Activated T-cell treated with anti-CD3 and anti-CD28 coated beads, Interleukin-2, amount 50 U/mL, for 4 hours (primary cell): ENCODE data around the gene LATS1. TPM values are rescaled to one million over a fixed set of nuclear protein-coding genes. Genes with fewer than 3 reads are reported as not detected.
"Not testable (repeated sequence)": the region's sequence is repeated elsewhere in the genome, so short reads cannot be mapped to it uniquely, and the experiment has no call there.

Source experiments
- ATAC-seq, 2 donors: fragments of 200-7000 bp; cut with Tn5 transposase; one replicate each; pipeline ENCODE4 v1.10.0; 2021
- DNase-seq: peaks from one replicate; pipeline ENCODE4 v3.0.0-alpha.2; 2020
- H3K27me3 Mint-ChIP-seq: one replicate; pipeline ENCODE4 v1.8.0; 2021; ENCODE audit warnings: low read depth, mixed read lengths
- H3K36me3 Mint-ChIP-seq: one replicate; pipeline ENCODE4 v1.8.0; 2022; ENCODE audit warnings: mixed read lengths; ENCODE audit not compliant: insufficient read depth
- H3K4me1 Mint-ChIP-seq: one replicate; pipeline ENCODE4 v1.8.0; 2021; ENCODE audit warnings: low read depth, mixed read lengths
- H3K4me3 Mint-ChIP-seq: one replicate; pipeline ENCODE4 v1.8.0; 2021; ENCODE audit warnings: mild to moderate bottlenecking, moderate library complexity, mixed read lengths
- H3K9me3 Mint-ChIP-seq: one replicate; pipeline ENCODE4 v1.8.0; 2021; ENCODE audit warnings: mixed read lengths
- total RNA-seq, 3 donors: library from RNA; stranded (reverse); gene quantifications; one replicate each; pipeline ENCODE4 v1.2.1, GENCODE V29; 2021

LATS1 gene
- total RNA-seq, 3 donors from 2014 or later = 29.7 to 35.5 (median 35.3) TPM

GRCh38 chr6:149749082-149749593, 31.2 kb upstream of the LATS1 start:
- DNase-seq, H3K27me3 Mint-ChIP-seq, H3K36me3 Mint-ChIP-seq, H3K9me3 Mint-ChIP-seq, ATAC-seq: not testable (repeated sequence)
- Mint-ChIP-seq H3K4me1 (peaks cover 31% of the 10 kb centered on the region), H3K4me3 (peak overlapping the region; percentile 89)

- DNase-seq = peak; percentile 88
- Mint-ChIP-seq H3K4me1 (peaks cover 25% of the 10 kb centered on the region), H3K9me3 (no peaks in the 10 kb centered on the region), H3K27me3 (no peaks in the 10 kb centered on the region), H3K36me3 (no peaks in the 10 kb centered on the region), H3K4me3 (peak within 1 kb of the TSS; percentile 99)
- peak; percentile 64 to 65 for ATAC-seq
Measured at GRCh38 chr6:149746147-149746946, 28.4 kb upstream of the LATS1 start, which contains the start of gene NUP43. TSS of gene NUP43 (minus strand) at chr6:149746529. CDS start at chr6:149746495, 34 bp downstream.

GRCh38 chr6:149745252-149745651, 27.4 kb upstream of the LATS1 start:
- H3K9me3 Mint-ChIP-seq, DNase-seq: not testable (repeated sequence)

GRCh38 chr6:149734915-149735314, 17.0 kb upstream of the LATS1 start:
- Mint-ChIP-seq H3K4me1 (no peaks in the 10 kb centered on the region), H3K27me3 (no peaks in the 10 kb centered on the region), H3K4me3 (no peak overlapping the region), H3K36me3 (peaks cover 16% of the 10 kb centered on the region), H3K9me3 (no peaks in the 10 kb centered on the region)
- no peak for DNase-seq
- no peak for ATAC-seq

More at GRCh38 chr6:149745252-149745651, 27.4 kb upstream of the LATS1 start:
- not testable (repeated sequence) for H3K27me3 Mint-ChIP-seq, H3K36me3 Mint-ChIP-seq, ATAC-seq
- peak overlapping the region; percentile 99 for H3K4me3 Mint-ChIP-seq
- peaks cover 19% of the 10 kb centered on the region for H3K4me1 Mint-ChIP-seq

GRCh38 chr6:149733089-149733720, 15.3 kb upstream of the LATS1 start:
- H3K36me3 Mint-ChIP-seq = peaks cover 16% of the 10 kb centered on the region
- ATAC-seq = no peak
- DNase-seq = no peak
- no peaks in the 10 kb centered on the region for H3K9me3 Mint-ChIP-seq
- H3K4me3 Mint-ChIP-seq = no peak overlapping the region
- H3K4me1 Mint-ChIP-seq = peaks cover 11% of the 10 kb centered on the region
- H3K27me3 Mint-ChIP-seq = no peaks in the 10 kb centered on the region

GRCh38 chr6:149729824-149730223, 11.9 kb upstream of the LATS1 start:
- Mint-ChIP-seq H3K9me3 (no peaks in the 10 kb centered on the region), H3K4me3 (no peak overlapping the region), H3K27me3 (no peaks in the 10 kb centered on the region), H3K4me1 (peaks cover 16% of the 10 kb centered on the region), H3K36me3 (peaks cover 21% of the 10 kb centered on the region)
- no peak for ATAC-seq
- no peak for DNase-seq

GRCh38 chr6:149728499-149729234, 10.8 kb upstream of the LATS1 start:
- no peak for ATAC-seq
- no peak for DNase-seq
- Mint-ChIP-seq H3K9me3 (no peaks in the 10 kb centered on the region), H3K27me3 (no peaks in the 10 kb centered on the region), H3K4me1 (peaks cover 19% of the 10 kb centered on the region), H3K4me3 (no peak overlapping the region), H3K36me3 (peaks cover 25% of the 10 kb centered on the region)

- no peak overlapping the region for H3K4me3 Mint-ChIP-seq
- peaks cover 25% of the 10 kb centered on the region for H3K36me3 Mint-ChIP-seq
- H3K4me1 Mint-ChIP-seq = peaks cover 19% of the 10 kb centered on the region
- no peak for DNase-seq
- ATAC-seq = no peak
- H3K9me3 Mint-ChIP-seq = no peaks in the 10 kb centered on the region
- no peaks in the 10 kb centered on the region for H3K27me3 Mint-ChIP-seq
Measured at GRCh38 chr6:149727793-149728498, 10.0 kb upstream of the LATS1 start.

GRCh38 chr6:149725785-149726184, 7.9 kb upstream of the LATS1 start:
- Mint-ChIP-seq H3K4me3 (no peak overlapping the region), H3K9me3 (no peaks in the 10 kb centered on the region), H3K36me3 (peaks cover 21% of the 10 kb centered on the region), H3K27me3 (no peaks in the 10 kb centered on the region), H3K4me1 (peaks cover 19% of the 10 kb centered on the region)
- ATAC-seq (no peak), DNase-seq (no peak)

GRCh38 chr6:149723771-149724417, 6.0 kb upstream of the LATS1 start:
- Mint-ChIP-seq H3K4me1 (peaks cover 17% of the 10 kb centered on the region), H3K9me3 (no peaks in the 10 kb centered on the region), H3K36me3 (peaks cover 19% of the 10 kb centered on the region), H3K4me3 (no peak overlapping the region), H3K27me3 (no peaks in the 10 kb centered on the region)
- DNase-seq (peak; percentile 33), ATAC-seq (peak; percentile 97 to 98)

- Mint-ChIP-seq H3K27me3 (no peaks in the 10 kb centered on the region), H3K4me1 (peaks cover 16% of the 10 kb centered on the region), H3K9me3 (no peaks in the 10 kb centered on the region), H3K4me3 (no peak overlapping the region), H3K36me3 (peaks cover 13% of the 10 kb centered on the region)
- DNase-seq (no peak), ATAC-seq (no peak)
Measured at GRCh38 chr6:149723262-149723661, 5.4 kb upstream of the LATS1 start.

GRCh38 chr6:149719531-149719930, 1.6 kb upstream of the LATS1 start:
- peaks cover 28% of the 10 kb centered on the region for H3K4me1 Mint-ChIP-seq
- H3K9me3 Mint-ChIP-seq = no peaks in the 10 kb centered on the region
- H3K36me3 Mint-ChIP-seq = peaks cover 7% of the 10 kb centered on the region
- no peak for DNase-seq
- peak overlapping the region; percentile 7 for H3K4me3 Mint-ChIP-seq
- no peak for ATAC-seq
- no peaks in the 10 kb centered on the region for H3K27me3 Mint-ChIP-seq

- Mint-ChIP-seq H3K36me3 (peaks cover 6% of the 10 kb centered on the region), H3K27me3 (no peaks in the 10 kb centered on the region), H3K4me1 (peaks cover 36% of the 10 kb centered on the region), H3K9me3 (no peaks in the 10 kb centered on the region), H3K4me3 (peak overlapping the region; percentile 94)
- DNase-seq (no peak), ATAC-seq (no peak)
Measured at GRCh38 chr6:149717255-149717587, 680 bp downstream of the LATS1 start.
